GM18861 (cell line): ENCODE results near the gene NAA10.
A peak's percentile ranks its signal among the peaks of the same experiment; 100 is the strongest.
"Not testable (repeated sequence)": the region's sequence is repeated elsewhere in the genome, so short reads cannot be mapped to it uniquely, and the experiment has no call there.

Experiments
- ATAC-seq: cut with Tn5 transposase; IDR thresholded peaks from one replicate; pipeline ENCODE4 v1.9.1; 2021; ENCODE audit not compliant: unreplicated experiment

Gene NAA10

DNA sequence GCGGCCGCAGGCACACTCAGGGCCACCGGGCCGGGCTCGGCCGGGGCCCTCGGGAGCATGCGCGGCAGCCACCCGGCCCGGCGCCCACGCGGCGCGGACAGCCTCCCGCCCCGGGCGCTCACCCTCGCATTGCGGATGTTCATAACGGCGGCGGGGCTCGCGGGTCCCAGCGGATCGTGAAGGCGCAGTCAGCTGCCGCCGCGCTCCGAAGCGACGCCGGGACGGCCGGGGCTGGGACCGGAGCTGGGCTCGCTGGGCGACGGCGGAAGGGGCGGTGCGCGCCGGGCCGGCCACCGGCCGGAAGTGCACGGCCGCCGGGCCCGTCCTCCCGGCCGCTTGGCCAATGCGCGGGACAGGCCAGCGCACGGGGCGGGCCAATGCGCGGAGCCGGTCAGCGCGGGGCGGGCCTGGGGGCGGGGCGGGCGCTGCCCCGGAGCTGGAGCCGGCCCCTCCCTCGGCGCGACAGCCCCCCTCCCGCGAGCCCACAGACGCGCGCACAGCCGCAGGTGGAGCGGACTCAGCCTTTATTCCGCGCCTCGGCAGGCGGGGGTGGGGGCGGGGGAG is at the start of gene NAA10:
Gene NAA10 (minus strand): TSS at position 276 of the 564 bp plus-strand sequence. CDS start 133 bp downstream, at position 143.
- ATAC-seq: no peak

DNA sequence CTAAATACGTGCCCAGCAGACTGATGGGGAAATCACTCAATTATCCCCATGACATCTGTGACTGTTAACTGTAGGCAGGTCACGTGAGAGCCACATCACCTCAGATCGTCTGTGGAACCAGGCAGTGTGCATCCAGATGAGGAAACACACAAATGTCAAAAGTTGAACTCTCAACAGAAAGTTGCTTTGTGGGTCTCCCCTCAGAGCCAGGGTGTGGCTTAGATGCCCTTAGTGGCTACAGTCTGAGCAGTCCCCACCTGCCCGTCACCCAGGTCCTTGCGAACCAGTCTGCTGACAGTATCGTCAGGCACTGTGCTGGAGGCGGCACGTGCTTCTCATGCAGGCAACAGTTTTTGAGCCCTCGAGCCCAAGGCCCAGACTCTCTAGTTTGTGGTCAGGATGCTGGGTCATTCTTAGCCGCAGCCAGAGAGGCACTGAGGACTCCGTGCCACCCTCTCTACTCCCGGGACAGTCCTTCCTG is 48.5 kb upstream of the NAA10 start:
- no peak for ATAC-seq

DNA sequence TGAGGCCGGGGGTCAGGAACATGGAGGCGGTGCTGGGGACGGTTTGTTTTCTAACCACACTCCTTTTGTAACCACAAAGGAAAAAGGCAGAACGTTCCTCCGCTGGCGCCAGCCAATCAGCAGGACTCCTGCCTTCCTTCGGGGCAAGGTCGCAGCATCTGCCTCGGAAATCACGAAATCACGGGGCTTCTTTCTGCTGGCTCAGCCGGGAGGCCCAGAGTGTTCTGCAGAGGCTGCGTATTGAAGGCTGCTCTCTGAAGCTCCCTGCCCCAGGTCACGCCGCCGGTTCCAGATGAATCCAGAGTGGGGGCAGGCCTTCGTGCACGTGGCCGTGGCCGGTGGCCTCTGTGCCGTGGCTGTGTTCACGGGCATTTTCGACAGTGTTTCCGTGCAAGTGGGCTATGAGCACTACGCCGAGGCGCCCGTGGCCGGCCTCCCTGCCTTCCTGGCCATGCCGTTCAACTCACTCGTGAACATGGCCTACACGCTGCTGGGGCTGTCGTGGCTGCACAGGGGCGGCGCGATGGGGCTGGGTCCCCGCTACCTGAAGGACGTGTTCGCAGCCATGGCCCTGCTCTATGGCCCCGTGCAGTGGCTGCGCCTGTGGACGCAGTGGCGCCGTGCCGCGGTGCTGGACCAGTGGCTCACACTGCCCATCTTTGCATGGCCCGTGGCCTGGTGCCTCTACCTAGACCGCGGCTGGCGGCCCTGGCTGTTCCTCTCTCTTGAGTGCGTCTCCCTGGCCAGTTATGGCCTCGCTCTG is 47.1 kb upstream of the NAA10 start:
- ATAC-seq: no peak

DNA sequence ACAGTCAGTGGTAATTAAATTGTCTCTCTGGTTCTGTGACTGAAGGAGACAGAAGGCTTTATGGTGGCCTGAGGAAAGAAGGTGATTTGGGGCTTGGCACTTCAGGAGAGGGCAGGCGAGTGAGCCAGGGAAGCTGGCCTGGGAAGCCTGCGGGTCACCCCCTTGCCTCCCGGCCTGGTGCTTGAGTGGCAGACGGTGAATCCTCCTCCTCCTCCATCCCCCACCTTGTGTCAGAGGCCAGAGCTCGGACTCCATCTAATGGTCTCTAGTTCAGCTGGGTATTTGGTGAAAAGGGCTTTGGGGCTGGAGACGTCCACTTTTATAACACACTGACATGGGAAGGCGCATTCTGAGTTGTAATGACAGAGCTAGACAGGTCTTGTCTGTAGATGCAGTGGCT is 46.4 kb upstream of the NAA10 start:
- ATAC-seq: no peak

DNA sequence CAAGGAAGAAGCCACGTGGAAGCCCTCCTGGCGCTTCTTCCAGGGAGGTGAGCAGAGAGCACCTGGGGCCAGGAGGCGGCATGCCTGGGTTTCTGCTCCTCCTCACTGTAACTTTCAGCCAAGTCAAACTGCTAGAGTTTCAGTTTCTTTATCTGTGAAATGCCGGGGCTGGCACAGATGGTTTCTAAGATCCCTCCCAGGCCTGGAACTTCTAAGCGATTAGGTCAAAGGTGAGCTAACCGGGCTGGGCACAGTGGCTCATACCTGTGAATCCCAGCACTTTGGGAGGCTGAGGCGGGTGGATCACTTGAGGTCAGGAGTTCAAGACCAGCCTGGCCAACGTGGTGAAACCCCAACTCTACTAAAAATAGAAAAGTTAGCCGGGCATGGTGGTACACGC is 45.6 kb upstream of the NAA10 start:
- not testable (repeated sequence) for ATAC-seq

DNA sequence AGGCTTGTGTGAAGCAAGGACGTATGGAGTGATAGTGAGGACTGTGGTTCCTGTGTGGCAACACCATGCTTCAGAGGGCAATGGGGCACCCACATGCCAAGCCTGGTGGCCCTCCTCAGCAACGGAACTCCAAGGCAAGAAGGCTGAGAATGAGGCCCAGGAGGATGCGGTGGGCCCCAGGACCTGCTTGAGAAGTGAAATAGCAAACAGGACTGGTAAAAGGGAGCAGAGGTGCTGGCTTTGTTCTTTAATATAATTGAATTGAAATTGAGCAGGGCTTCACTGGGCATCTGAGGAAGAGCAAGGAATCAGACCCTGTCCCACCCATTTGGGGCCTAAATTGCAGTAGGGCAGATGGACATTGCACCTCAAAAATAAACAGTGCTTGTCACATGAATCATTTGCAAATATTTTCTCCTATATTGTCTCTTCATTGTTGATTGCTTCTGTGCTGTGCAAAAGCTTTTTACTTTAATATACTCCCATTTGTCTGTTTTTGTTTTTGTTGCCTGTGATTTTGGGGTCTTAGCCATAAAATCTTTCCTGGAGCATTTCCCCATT is 40.0 kb upstream of the NAA10 start:
- no peak for ATAC-seq

DNA sequence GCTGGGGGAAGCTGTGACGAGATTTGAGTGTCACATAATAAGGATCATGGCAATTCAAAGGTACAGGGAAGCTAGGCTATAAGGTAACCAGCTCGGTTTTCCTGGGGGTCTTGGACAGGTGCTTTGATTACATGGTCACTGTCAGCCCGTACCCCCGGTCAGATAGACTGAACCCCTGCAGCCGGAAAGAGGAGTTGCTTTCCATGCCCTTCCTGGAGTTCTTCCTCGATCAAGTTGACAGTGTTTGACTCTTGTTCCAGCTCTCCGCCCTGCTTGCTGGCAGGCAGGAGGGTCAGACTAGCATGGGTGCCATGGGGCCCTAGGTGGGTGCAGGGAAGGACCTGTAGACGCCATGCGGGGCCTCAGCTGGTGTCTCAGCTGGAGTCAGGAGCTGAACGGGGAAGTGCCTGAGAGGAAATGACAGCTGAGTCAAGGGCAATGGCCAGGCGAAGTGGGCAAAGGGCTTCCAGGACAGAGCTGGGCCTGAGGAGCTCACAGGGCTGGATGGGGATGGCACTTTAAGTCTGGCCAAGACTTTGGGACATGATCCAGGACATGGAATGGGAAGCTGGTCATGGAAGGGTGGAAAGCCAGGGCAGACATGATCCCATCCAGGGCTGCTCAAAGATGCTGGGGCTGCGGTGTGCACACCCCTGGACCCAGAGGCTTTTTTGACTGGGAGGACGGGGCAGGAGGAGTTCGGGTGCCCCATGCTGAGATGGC is 39.3 kb upstream of the NAA10 start:
- no peak for ATAC-seq

DNA sequence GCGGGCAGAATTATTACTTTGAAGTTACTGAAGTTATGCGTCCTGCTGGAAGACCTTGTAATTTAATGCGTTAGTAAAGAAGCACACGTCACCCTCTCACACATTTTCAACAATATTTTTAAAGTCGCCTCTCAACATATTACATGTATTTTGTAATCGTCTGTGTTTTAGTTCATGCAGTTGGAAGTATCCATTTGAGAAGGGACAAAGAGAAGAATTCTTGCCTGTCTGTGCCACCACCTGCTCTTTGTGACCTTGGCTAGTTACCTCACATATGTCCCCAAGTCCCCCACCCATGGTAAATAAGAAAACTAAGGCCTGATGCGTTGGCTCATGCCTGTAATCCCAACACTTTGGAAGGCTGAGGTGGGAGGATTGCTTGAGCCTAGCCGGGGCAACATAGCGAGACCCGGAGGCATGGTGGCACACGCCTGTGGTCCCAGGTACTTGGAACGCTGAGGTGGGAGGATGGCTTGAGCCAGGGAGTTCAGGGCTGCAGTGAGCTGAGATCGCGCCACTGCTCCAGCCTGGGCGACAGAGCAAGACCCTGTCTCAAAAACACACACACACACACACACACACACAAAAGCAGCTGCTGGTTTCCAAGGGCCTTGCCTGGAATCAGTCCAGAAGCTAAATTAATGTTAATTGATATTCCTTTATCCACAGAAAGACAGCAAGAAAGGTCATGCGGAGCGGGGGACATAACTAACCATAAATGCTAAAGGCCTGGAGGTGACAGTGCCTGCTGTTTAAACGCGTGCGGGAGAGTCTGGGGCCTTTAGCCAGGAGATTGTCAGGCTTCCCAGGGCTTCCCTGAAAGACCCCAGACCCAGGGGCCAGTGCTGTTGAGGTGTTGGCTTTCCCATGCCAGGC is 38.5 kb upstream of the NAA10 start:
- ATAC-seq: no peak

DNA sequence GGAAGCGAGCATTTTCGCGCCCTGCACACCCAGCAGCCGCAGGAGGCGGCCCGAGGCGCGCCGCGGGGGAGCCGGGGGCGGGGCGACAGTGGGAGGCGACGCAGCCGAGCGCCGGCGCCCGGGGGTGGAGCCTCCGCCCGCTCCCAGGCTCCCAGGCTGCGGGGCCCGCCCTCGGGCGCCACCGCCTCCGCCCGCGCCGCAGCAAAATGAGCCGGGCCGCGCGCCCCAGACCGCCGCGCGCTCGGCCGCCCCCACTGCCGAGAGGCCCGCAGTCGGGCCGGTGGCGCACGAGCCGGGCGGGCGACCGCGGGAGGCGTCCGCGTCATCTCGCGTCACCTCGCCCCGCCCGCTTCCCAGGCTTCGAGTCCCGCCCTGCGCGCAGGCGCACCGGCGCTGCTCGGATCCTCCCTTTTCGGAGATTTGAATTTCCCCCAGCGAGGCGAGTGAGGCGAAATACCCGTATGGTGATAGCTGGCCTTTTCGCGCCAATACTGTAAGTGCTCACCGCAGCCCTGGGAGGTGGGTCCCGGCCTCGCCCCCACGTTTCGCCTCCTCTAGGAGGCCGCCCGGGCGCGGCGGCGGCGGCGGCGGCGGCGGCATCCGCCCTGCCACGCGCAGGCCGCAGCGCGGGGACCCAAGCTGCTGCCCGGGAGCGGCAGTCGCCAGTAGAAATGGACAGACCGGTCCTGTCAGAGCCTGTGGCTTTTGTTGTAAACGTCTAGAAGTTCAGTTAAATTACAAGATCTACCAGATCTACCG is 37.7 kb upstream of the NAA10 start, which contains the start of gene TMEM187:
Gene TMEM187 (plus strand): TSS at position 387 of the 759 bp plus-strand sequence. CDS start 9,309 bp downstream, outside the sequence.
- ATAC-seq: peak; percentile 38

DNA sequence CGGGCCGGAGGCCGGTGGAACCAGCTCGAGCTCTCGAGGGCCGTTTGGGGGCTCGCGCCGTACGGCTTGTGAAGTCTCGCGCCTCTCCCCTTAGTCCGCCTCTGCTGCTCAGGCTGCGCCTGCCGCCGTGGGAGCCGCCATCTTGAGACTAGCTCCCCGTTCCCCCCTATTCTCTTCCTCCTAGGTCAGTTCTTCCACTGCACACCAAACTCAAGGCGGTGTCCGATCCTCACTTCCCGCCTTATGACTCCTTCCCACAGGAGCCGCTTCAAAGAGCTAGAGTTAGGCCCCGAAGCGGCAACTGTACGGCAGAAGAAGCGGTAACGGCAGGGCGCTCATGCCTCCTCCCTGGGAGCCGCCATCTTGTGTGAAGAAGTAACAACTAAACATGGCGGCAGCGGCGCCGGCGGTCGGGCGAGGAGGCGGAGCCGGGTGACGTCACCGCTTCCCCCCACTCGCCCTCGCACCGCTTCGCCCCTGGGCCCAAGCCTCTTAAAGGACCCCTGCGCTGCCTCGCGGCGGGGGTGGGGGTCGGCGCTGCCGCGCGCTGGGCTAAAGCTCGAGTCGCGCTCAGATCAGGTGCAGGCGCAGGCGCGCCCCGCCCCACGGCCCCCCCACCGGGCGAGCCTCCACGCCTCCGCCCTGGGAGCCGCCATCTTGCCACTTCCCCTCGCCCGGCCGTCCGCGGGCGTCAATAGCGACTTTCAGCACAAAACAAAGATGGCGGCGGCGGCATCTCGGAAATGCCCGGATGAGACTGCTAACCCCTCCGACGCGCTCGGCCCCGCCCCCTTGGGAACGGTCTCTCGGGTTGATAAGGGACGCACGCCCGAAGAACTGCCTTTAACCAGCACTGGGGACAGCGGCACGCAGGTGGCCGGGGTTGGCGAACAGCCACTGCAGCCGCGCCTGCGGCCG is 36.9 kb upstream of the NAA10 start, which contains the start of gene HCFC1:
Gene HCFC1 (minus strand): TSS at position 369 of the 918 bp plus-strand sequence. CDS start 978 bp downstream, outside the sequence.
- peak; percentile 28 for ATAC-seq

DNA sequence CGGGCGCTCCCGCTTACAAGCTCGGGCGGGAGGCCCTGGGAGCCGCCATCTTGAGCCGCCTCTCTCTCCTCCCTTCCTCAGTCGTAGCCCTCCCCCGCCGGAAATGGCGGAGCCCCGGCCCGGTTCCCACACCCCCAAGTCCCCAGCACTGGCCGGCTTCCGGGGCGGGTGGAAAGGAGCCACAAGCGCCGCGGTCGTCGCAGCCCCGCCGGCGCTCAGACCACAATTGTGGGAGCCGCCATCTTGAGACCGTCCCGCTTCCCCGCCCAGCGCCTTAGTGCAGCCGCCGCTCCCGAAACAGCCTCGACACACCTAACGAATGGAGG is 36.2 kb upstream of the NAA10 start:
- ATAC-seq: peak; percentile 11

DNA sequence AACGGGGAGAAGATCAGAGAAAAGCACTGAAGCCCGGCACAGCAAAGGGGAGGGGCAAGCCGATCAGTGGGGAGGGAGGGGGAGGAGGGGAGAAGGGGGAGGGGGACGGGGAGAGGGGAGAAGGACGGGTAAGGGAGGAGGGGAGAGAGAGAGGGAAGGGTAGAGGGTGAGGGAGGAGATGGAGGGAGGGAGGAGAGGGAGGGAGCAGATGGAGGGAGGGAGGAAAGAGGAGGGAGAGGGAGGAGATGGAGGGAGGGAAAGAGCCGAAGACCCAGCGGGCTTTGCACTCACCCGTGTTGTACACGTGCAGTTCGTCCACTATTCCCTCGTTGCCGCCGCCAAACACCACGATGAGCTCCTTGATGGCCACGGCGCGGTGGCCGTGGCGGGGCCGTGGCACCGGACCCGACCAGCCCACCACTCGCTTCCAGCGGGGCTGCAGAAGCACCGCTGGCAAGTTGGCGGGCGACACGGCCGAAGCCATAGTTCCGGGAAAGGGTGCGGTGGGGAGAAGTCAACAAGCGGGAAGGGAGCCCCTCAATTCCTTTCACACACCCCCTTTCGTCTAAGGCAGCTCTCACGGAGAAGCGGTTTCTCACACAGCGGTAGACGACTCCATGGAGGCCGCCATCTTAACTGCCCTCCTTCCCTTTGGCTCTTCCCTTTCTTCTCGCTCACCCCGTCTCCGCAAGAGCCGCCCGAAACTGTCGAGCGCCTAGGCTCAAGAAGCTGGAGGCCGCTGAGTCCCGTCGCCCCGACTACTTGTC is 35.7 kb upstream of the NAA10 start:
- ATAC-seq: no peak

DNA sequence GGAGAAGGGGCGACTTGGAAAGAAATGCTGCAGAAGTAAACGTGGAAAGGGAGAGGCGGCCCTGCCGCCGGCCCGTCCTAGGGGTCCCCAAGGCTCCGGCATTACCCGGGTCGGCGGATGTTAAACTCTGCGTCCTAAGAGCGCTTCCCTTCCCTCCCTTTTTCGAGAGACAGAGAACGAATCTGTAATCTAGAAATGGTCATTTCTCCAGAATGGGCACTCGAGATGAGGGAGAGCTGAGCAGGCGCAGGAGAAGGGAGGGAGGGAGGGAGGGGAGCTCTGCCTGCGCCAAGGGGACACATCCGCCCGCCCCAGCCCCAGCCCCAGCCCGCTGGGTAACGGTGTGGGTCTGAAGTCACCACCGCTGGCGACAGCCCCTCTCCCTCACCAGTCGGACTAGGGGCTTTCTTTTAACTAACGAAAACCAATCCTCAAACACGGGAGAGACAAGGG is 35.1 kb upstream of the NAA10 start:
- no peak for ATAC-seq

DNA sequence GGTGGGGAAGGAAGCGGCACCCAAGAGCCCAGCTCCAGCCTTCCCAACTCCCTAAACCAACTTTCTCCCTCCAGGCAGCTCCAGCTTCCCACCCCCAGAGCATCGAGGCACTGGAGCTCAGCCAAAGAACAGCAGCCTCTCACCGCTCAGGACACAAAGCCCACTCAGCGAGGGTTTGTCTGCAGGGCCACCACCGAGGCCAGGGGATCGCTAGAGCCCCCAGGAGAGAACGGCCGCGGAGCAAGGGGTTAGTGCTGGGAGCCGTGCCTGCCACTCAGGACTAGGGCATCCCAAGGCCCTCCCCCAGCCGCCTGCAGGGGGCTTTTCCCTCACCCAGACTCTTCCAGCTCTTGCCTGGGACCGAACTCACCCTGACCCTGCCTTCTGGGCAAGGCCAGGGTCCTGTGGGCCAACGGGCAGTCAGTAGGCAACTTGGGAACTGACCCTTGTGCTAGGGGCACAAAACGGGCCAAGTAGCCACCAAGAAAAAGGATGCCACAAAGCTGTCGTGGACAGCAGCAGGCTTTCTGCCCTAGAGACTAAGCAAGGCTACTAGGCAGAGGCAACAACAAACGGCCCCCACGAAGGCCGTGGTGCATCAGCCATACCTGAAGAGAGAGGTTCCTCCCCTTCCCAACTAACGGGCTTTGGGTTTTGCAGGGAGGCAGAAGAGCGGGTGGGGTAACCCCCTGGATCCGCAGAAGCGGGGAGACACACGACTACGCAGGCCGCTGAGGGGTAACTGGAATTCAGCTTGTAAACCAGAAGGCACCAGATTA is 34.5 kb upstream of the NAA10 start:
- ATAC-seq: no peak

DNA sequence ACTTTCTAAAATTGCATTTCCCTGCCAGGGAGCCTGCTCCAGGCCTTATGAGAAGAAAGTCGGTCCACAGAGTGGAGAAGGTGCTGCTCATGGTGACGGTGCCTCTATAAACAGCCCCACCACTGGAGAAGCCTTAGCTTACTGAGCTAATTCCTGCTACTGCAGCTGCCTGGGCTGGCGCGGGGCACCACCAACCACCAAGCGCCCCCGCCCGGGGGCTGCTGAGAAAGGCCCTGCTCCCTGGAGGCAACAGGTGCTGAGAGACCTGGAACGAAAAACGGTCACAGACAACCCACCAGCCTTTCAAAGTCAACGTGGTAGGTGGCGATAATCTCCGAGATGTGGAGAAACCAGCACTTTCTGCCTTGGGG is 33.9 kb upstream of the NAA10 start:
- no peak for ATAC-seq

DNA sequence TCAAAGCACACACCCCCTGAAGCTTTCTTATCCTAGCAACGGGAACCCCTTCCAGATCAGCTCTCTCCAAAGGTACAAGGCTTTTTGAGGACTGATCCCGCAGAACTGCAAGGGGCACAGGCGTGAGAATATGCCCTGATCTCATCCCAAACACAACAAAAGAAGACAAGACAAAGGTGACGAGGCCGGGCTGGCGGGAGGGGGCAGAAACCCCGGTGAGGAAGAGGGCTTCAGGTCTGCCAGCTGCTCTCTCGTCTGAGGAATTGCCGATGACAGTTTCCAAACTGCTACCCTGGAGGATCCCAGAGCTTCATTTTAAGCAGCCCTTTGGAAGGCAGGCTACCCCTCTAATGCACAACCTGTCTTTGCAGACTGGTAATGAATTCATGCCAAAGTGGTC is 33.4 kb upstream of the NAA10 start:
- no peak for ATAC-seq

DNA sequence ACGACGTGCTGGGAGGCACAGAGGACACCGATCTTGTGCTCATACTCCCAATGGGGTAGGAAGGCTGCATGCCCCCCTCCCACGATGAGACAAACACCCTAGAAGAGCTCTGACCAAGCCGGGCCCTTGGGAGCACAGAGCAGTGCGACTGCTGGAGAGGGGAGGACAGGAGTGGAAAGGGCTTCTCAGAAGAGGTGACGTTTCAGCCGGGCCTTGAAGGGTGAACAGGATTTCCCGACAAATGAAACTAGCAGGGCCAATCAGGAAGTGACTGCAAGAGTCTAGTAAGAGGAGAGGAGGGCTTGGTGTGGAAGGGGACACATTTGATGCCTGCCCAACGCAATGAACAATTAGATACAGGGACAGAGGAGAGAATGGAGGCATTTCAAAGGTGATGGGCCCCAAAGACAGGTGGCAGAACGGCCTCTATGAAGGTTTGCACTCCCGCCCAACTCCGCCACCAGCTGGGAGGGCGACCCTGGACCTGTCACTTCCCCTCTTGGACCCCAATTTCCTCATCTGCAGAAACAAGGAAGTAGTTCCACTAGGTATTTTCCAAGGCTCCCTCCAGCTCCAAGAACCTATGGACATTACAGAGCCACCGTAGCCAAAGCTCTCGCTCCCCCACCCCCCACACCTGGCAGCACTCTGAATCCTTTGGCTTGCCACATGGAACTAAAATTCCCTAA is 32.8 kb upstream of the NAA10 start:
- ATAC-seq: no peak
